GM23248 (cell line): ENCODE results near the gene IFNAR2. TPM values are rescaled to one million over a fixed set of nuclear protein-coding genes. Genes with fewer than 3 reads are reported as not detected.

Experiments used
- DNase-seq: peaks from one replicate; pipeline ENCODE4 v3.0.0-alpha.2; 2015
- H2AFZ ChIP-seq: fragments of 200-600 bp; sonication (generic); 2 replicates; pipeline ENCODE4 v1.6.1; 2016; ENCODE audit warnings: antibody characterized with exemption
- H3F3A ChIP-seq: fragments of 200-600 bp; sonication (generic); 2 replicates; pipeline ENCODE4 v1.6.1; 2016; ENCODE audit warnings: mild to moderate bottlenecking, antibody characterized with exemption, mixed run types; ENCODE audit not compliant: insufficient read depth
- H3K27ac ChIP-seq: fragments of 200-600 bp; sonication (generic); 2 replicates; pipeline ENCODE4 v1.5.1; 2016; ENCODE audit warnings: mild to moderate bottlenecking
- H3K27me3 ChIP-seq: fragments of 200-600 bp; sonication (generic); replicated peaks from 2 replicates; pipeline ENCODE4 v1.6.1; 2016; ENCODE audit warnings: mild to moderate bottlenecking; ENCODE audit not compliant: insufficient read depth
- H3K36me3 ChIP-seq: fragments of 200-600 bp; sonication (generic); 2 replicates; pipeline ENCODE4 v1.6.1; 2016; ENCODE audit warnings: low read depth, mild to moderate bottlenecking
- H3K4me1 ChIP-seq: fragments of 200-600 bp; sonication (generic); 2 replicates; pipeline ENCODE4 v1.6.1; 2016; ENCODE audit warnings: mild to moderate bottlenecking; ENCODE audit not compliant: insufficient read depth
- H3K4me2 ChIP-seq: fragments of 200-600 bp; sonication (generic); one replicate; pipeline ENCODE4 v1.6.1; 2016; ENCODE audit warnings: mild to moderate bottlenecking; ENCODE audit not compliant: unreplicated experiment
- H3K4me3 ChIP-seq: fragments of 200-600 bp; sonication (generic); 2 replicates; pipeline ENCODE4 v1.5.1; 2016; ENCODE audit warnings: mild to moderate bottlenecking
- H3K79me2 ChIP-seq: fragments of 200-600 bp; sonication (generic); 2 replicates; pipeline ENCODE4 v1.6.1; 2016; ENCODE audit warnings: mild to moderate bottlenecking; ENCODE audit not compliant: insufficient read depth
- H3K9ac ChIP-seq: fragments of 200-600 bp; sonication (generic); 2 replicates; pipeline ENCODE4 v1.6.1; 2016; ENCODE audit warnings: mild to moderate bottlenecking
- H3K9me2 ChIP-seq: fragments of 200-600 bp; sonication (generic); 2 replicates; pipeline ENCODE4 v1.6.1; 2016; ENCODE audit warnings: mixed run types, mild to moderate bottlenecking, moderate library complexity; ENCODE audit not compliant: insufficient read depth
- H3K9me3 ChIP-seq: fragments of 200-600 bp; sonication (generic); one replicate; pipeline ENCODE4 v1.6.1; 2017; ENCODE audit warnings: low read depth
- H4K20me1 ChIP-seq: fragments of 200-600 bp; sonication (generic); 2 replicates; pipeline ENCODE4 v1.6.0; 2016; ENCODE audit not compliant: insufficient read depth
- EZH2 ChIP-seq: fragments of 200-600 bp; sonication (generic); IDR thresholded peaks from 2 replicates; pipeline ENCODE4 v1.6.1; 2018; ENCODE audit warnings: antibody characterized with exemption, mild to moderate bottlenecking; ENCODE audit not compliant: insufficient read depth, poor library complexity, severe bottlenecking
- EZH2phosphoT487 ChIP-seq: fragments of 200-600 bp; sonication (generic); IDR thresholded peaks from 2 replicates; pipeline ENCODE4 v1.6.1; 2018; ENCODE audit warnings: antibody characterized with exemption, moderate library complexity, mild to moderate bottlenecking, low read depth; ENCODE audit not compliant: insufficient read depth
- WGBS, 2 experiments: methylation state at CpG; one replicate each; pipeline ENCODE4 v1.1.6; 2015 to 2017; ENCODE audit warnings: low lambda C conversion rate in 2 of 2, low coverage in 1 of 2; ENCODE audit errors: missing lambda C conversion rate in 2 of 2; 5-methylcytosine and 5-hydroxymethylcytosine counted together
- in situ Hi-C: fragments of 300-500 bp; cut with MboI; formaldehyde crosslinking; loops from 2 replicates; pipeline ENCODE4 v1.15.0; 2020
- polyA plus RNA-seq: library from polyadenylated mRNA; unstranded; fragments of >200 nt; fragmentation: Nextera tagmentation; extraction: Ambion mirVana; gene quantifications from 2 replicates; pipeline ENCODE4 v1.2.1, GENCODE V29; 2016
- total RNA-seq: library from RNA; depleted of rRNA; stranded (reverse); fragments of >200 nt; shearing (Covaris generic); gene quantifications from 2 replicates; pipeline ENCODE4 v1.2.3, GENCODE V29; 2014

The IFNAR2 gene
- total and polyA plus RNA-seq, 2 experiments from 2014 or later = 4.0 to 21.8 TPM

- no peaks in the 10 kb centered on the region for H3K9me3 ChIP-seq
- no peaks in the 10 kb centered on the region for H4K20me1 ChIP-seq
- peak overlapping the region; percentile 95 for H3K4me3 ChIP-seq
- 36 to 39% methylated on average over 12 of the region's 12 CpGs for WGBS, 2 experiments
- no peaks in the 10 kb centered on the region for H3K9me2 ChIP-seq
- H3K79me2 ChIP-seq = peaks cover 19% of the 10 kb centered on the region
- peak overlapping the region; percentile 95 for H3K4me2 ChIP-seq
- H3K27ac ChIP-seq = no peak overlapping the region
- H3K9ac ChIP-seq = peak overlapping the region; percentile 92
- 0 out of 2 replicates have a peak, but pooled peaks cover 8% of the 10 kb centered on the region for H3K36me3 ChIP-seq
- H3K4me1 ChIP-seq = no peaks in the 10 kb centered on the region
- peak; percentile 28 for DNase-seq
- peak overlapping the region; percentile 92 for H2AFZ ChIP-seq
- no peak for TF ChIP-seq EZH2phosphoT487
- no peak for TF ChIP-seq EZH2
- H3K27me3 ChIP-seq = no peaks in the 10 kb centered on the region
- in situ Hi-C loops = no loop called here
- H3F3A ChIP-seq = no peaks in the 10 kb centered on the region
Observed at GRCh38 chr21:33265664-33266049, 35.9 kb downstream of the IFNAR2 start.

- peak; percentile 82 for DNase-seq
- Histone ChIP-seq H3K36me3 (0 out of 2 replicates have a peak, but pooled peaks cover 8% of the 10 kb centered on the region), H3K9ac (peak within 1 kb of the TSS; percentile 92), H3K4me3 (peak within 1 kb of the TSS; percentile 95), H3K4me2 (peak within 1 kb of the TSS; percentile 95), H3K9me2 (no peaks in the 10 kb centered on the region), H3K9me3 (no peaks in the 10 kb centered on the region), H3F3A (no peaks in the 10 kb centered on the region), H3K4me1 (no peaks in the 10 kb centered on the region), H4K20me1 (no peaks in the 10 kb centered on the region), H2AFZ (peak within 1 kb of the TSS; percentile 92), H3K27ac (peak within 1 kb of the TSS; percentile 39; the same call in 1 of the 2 replicates), H3K27me3 (no peaks in the 10 kb centered on the region), H3K79me2 (peaks cover 19% of the 10 kb centered on the region)
- TF ChIP-seq EZH2phosphoT487 (no peak), EZH2 (no peak)
- in situ Hi-C loops = no loop called here
- WGBS, 2 experiments = 1 to 3% methylated on average over 40 to 58 of the region's 60 CpGs
Observed at GRCh38 chr21:33266050-33266788, 36.5 kb downstream of the IFNAR2 start, which contains the start of gene IL10RB. Gene IL10RB (plus strand): TSS chr21:33266367. CDS start chr21:33266466, 99 bp downstream.

GRCh38 chr21:33266789-33267135 lies 37.0 kb downstream of the IFNAR2 start:
- in situ Hi-C loops = no loop called here
- TF ChIP-seq EZH2 (no peak), EZH2phosphoT487 (no peak)
- H3K9me3 ChIP-seq = no peaks in the 10 kb centered on the region
- H3K9ac ChIP-seq = peak overlapping the region; percentile 92
- peak overlapping the region; percentile 39; the same call in 1 of the 2 replicates for H3K27ac ChIP-seq
- DNase-seq = peak; percentile 34
- H3K27me3 ChIP-seq = no peaks in the 10 kb centered on the region
- H4K20me1 ChIP-seq = no peaks in the 10 kb centered on the region
- 2 to 3% methylated on average over 8 of the region's 8 CpGs for WGBS, 2 experiments
- H3K36me3 ChIP-seq = 0 out of 2 replicates have a peak, but pooled peaks cover 8% of the 10 kb centered on the region
- no peaks in the 10 kb centered on the region for H3F3A ChIP-seq
- no peaks in the 10 kb centered on the region for H3K4me1 ChIP-seq
- H3K4me2 ChIP-seq = peak overlapping the region; percentile 95
- peak overlapping the region; percentile 92 for H2AFZ ChIP-seq
- H3K9me2 ChIP-seq = no peaks in the 10 kb centered on the region
- peaks cover 19% of the 10 kb centered on the region for H3K79me2 ChIP-seq
- H3K4me3 ChIP-seq = peak overlapping the region; percentile 95

- H3K27ac ChIP-seq = no peak overlapping the region
- TF ChIP-seq EZH2phosphoT487 = no peak
- TF ChIP-seq EZH2 = no peak
- H3K4me2 ChIP-seq = peak overlapping the region; percentile 95
- in situ Hi-C loops = no loop called here
- H3K27me3 ChIP-seq = no peaks in the 10 kb centered on the region
- H3K9ac ChIP-seq = peak overlapping the region; percentile 92
- H3K9me3 ChIP-seq = no peaks in the 10 kb centered on the region
- no peaks in the 10 kb centered on the region for H3K4me1 ChIP-seq
- H3F3A ChIP-seq = no peaks in the 10 kb centered on the region
- H4K20me1 ChIP-seq = no peaks in the 10 kb centered on the region
- peak; percentile 20 for DNase-seq
- no peaks in the 10 kb centered on the region for H3K9me2 ChIP-seq
- 0 out of 2 replicates have a peak, but pooled peaks cover 8% of the 10 kb centered on the region for H3K36me3 ChIP-seq
- peak overlapping the region; percentile 92 for H2AFZ ChIP-seq
- H3K4me3 ChIP-seq = peak overlapping the region; percentile 95
- 47 to 57% methylated on average over 7 of the region's 7 CpGs for WGBS, 2 experiments
- peaks cover 19% of the 10 kb centered on the region for H3K79me2 ChIP-seq
Observed at GRCh38 chr21:33267250-33267649, 37.5 kb downstream of the IFNAR2 start.
